Parathyroid adenoma (tissue), 2 donors: ENCODE results near the gene PDAP1.

Source experiments
- H2AFZ ChIP-seq: fragments of 300-600 bp; sonication (generic); one replicate; pipeline ENCODE4 v1.7.0; 2017; ENCODE audit warnings: antibody characterized with exemption, mild to moderate bottlenecking
- H3K27ac ChIP-seq: fragments of 300-600 bp; sonication (generic); one replicate; pipeline ENCODE4 v1.7.0; 2017
- H3K27me3 ChIP-seq: fragments of 300-600 bp; sonication (generic); one replicate; pipeline ENCODE4 v1.7.0; 2017; ENCODE audit warnings: low read length; ENCODE audit not compliant: control insufficient read depth, insufficient read depth
- H3K36me3 ChIP-seq: fragments of 300-600 bp; sonication (generic); one replicate; pipeline ENCODE4 v1.7.0; 2017; ENCODE audit warnings: low read length; ENCODE audit not compliant: control insufficient read depth, insufficient read depth
- H3K4me1 ChIP-seq: fragments of 300-600 bp; sonication (generic); one replicate; pipeline ENCODE4 v1.7.0; 2017; ENCODE audit warnings: control low read depth
- H3K4me2 ChIP-seq: fragments of 300-600 bp; sonication (generic); one replicate; pipeline ENCODE4 v1.7.0; 2017; ENCODE audit warnings: low read length
- H3K4me3 ChIP-seq: fragments of 300-600 bp; sonication (generic); one replicate; pipeline ENCODE4 v1.7.0; 2017; ENCODE audit warnings: low read depth, low read length
- H3K79me2 ChIP-seq: fragments of 300-600 bp; sonication (generic); one replicate; pipeline ENCODE4 v1.7.0; 2017; ENCODE audit warnings: control low read depth
- H3K9ac ChIP-seq: fragments of 300-600 bp; sonication (generic); one replicate; pipeline ENCODE4 v1.7.0; 2017; ENCODE audit warnings: mild to moderate bottlenecking
- H3K9me3 ChIP-seq: fragments of 300-600 bp; sonication (generic); one replicate; pipeline ENCODE4 v1.7.0; 2017; ENCODE audit warnings: low read length; ENCODE audit not compliant: control insufficient read depth
- CTCF ChIP-seq: fragments of 300-600 bp; sonication (generic); IDR thresholded peaks from one replicate; pipeline ENCODE4 v1.7.0; 2017; ENCODE audit warnings: antibody characterized with exemption, mild to moderate bottlenecking
- donor health status: primary hyperparathyroidism.

PDAP1 gene

GRCh38 chr7:99428972-99429566, 20.7 kb upstream of the PDAP1 start:
- no peak overlapping the region for H2AFZ ChIP-seq
- no peaks in the 10 kb centered on the region for H3K79me2 ChIP-seq
- TF ChIP-seq CTCF, result no peak
- no peak overlapping the region for H3K27ac ChIP-seq
- H3K4me3 ChIP-seq, result no peak overlapping the region
- no peak overlapping the region for H3K4me2 ChIP-seq
- H3K4me1 ChIP-seq, result no peaks in the 10 kb centered on the region
- H3K9ac ChIP-seq, result no peak overlapping the region
- no peaks in the 10 kb centered on the region for H3K9me3 ChIP-seq
- no peaks in the 10 kb centered on the region for H3K36me3 ChIP-seq
- H3K27me3 ChIP-seq, result no peaks in the 10 kb centered on the region

GRCh38 chr7:99424932-99425730, 16.7 kb upstream of the PDAP1 start:
- H3K4me2 ChIP-seq, result no peak overlapping the region
- TF ChIP-seq CTCF, result no peak
- H3K4me3 ChIP-seq, result no peak overlapping the region
- no peaks in the 10 kb centered on the region for H3K4me1 ChIP-seq
- no peak overlapping the region for H3K27ac ChIP-seq
- H2AFZ ChIP-seq, result no peak overlapping the region
- H3K36me3 ChIP-seq, result no peaks in the 10 kb centered on the region
- no peak overlapping the region for H3K9ac ChIP-seq
- H3K27me3 ChIP-seq, result no peaks in the 10 kb centered on the region
- H3K9me3 ChIP-seq, result no peaks in the 10 kb centered on the region
- H3K79me2 ChIP-seq, result no peaks in the 10 kb centered on the region

- H3K79me2 ChIP-seq, result peaks cover 2% of the 10 kb centered on the region
- H3K4me3 ChIP-seq, result no peak overlapping the region
- H3K4me2 ChIP-seq, result no peak overlapping the region
- H2AFZ ChIP-seq, result no peak overlapping the region
- H3K27me3 ChIP-seq, result no peaks in the 10 kb centered on the region
- TF ChIP-seq CTCF, result no peak
- H3K27ac ChIP-seq, result no peak overlapping the region
- H3K9ac ChIP-seq, result no peak overlapping the region
- no peaks in the 10 kb centered on the region for H3K9me3 ChIP-seq
- H3K36me3 ChIP-seq, result no peaks in the 10 kb centered on the region
- H3K4me1 ChIP-seq, result no peaks in the 10 kb centered on the region
Observed at GRCh38 chr7:99422625-99423024, 14.2 kb upstream of the PDAP1 start.

GRCh38 chr7:99422186-99422585, 13.8 kb upstream of the PDAP1 start:
- H3K9me3 ChIP-seq, result no peaks in the 10 kb centered on the region
- H3K79me2 ChIP-seq, result peaks cover 7% of the 10 kb centered on the region
- no peak overlapping the region for H3K4me2 ChIP-seq
- H3K4me3 ChIP-seq, result no peak overlapping the region
- no peak overlapping the region for H2AFZ ChIP-seq
- no peak overlapping the region for H3K9ac ChIP-seq
- H3K27ac ChIP-seq, result no peak overlapping the region
- H3K36me3 ChIP-seq, result no peaks in the 10 kb centered on the region
- no peaks in the 10 kb centered on the region for H3K27me3 ChIP-seq
- H3K4me1 ChIP-seq, result no peaks in the 10 kb centered on the region
- no peak for TF ChIP-seq CTCF
